ENCODE measurements around the gene RAB11FIP3. TPM values are rescaled to one million over a fixed set of nuclear protein-coding genes. Genes with fewer than 3 reads are reported as not detected.

RAB11FIP3 gene
- total RNA-seq, 1 donor from 2014 or later, result 53.8 TPM

- no peak for DNase-seq (ENCODE audit: extremely low read depth, low read depth, low spot score)
Measured at GRCh38 chr16:548586-548985, 123.1 kb downstream of the RAB11FIP3 start.

GRCh38 chr16:549544-550263 is 124.3 kb downstream of the RAB11FIP3 start:
- no peak for DNase-seq (ENCODE audit: extremely low read depth, low read depth, low spot score)

- DNase-seq (ENCODE audit: extremely low read depth, low read depth, low spot score), result no peak
Measured at GRCh38 chr16:551210-551609, 125.8 kb downstream of the RAB11FIP3 start.

GRCh38 chr16:552171-552570 is 126.7 kb downstream of the RAB11FIP3 start:
- DNase-seq (ENCODE audit: extremely low read depth, low read depth, low spot score), result no peak

- no peak for DNase-seq (ENCODE audit: extremely low read depth, low read depth, low spot score)
Measured at GRCh38 chr16:553601-554296, 128.3 kb downstream of the RAB11FIP3 start.

DNA sequence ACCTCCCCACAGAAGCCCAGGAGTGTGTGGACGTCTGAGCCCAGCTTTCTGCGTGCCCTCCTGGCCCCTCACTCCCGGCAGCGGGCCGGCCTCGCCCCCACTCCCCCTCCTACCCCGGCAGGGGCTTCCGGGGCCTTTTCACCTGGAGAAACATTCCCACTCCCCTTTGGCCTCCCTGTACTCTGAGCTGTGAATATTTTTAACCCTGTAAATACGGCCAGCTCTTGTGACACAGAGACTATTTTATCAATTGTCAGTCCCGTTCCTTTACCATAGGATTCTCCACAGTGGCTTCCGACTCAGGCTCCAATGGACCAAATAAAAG is 128.8 kb downstream of the RAB11FIP3 start:
- DNase-seq (ENCODE audit: extremely low read depth, low read depth, low spot score), result no peak

DNA sequence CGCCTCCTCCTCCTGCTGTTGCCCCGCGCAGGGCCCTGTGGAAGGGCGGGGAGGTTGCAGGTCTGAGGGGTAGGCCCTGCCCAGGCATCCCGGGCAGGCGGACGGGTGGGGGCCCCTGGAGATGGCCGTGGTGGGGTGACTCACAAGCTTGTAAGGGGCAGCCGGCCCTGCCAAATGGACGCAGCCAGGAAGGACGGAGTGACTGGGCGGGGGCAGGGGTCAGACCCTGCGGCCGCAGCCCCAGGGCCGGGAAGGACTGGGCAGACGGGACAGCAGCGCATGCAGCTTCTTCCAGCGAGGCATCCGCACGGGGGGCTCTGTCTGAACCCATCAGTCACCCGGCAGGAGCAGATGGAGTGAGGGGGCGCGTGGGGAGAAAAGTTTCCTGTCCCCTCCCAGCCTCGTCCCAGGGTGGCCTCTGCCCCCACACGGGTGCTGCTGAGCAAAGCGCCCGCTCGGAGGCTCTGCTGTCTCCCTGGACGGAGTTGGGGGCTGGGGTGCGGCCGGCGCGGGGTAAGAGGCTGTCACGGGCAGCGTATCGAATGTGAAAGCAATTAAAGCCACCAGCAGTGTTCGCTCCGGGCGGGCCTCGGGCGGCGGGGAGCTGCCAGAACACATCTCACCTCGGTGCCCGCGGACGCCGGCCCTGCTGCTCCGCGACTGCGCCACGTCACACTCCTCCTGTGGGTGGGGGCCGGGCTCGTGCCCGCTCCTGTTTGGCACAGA is 129.4 kb downstream of the RAB11FIP3 start:
- DNase-seq (ENCODE audit: extremely low read depth, low read depth, low spot score), result no peak

DNA sequence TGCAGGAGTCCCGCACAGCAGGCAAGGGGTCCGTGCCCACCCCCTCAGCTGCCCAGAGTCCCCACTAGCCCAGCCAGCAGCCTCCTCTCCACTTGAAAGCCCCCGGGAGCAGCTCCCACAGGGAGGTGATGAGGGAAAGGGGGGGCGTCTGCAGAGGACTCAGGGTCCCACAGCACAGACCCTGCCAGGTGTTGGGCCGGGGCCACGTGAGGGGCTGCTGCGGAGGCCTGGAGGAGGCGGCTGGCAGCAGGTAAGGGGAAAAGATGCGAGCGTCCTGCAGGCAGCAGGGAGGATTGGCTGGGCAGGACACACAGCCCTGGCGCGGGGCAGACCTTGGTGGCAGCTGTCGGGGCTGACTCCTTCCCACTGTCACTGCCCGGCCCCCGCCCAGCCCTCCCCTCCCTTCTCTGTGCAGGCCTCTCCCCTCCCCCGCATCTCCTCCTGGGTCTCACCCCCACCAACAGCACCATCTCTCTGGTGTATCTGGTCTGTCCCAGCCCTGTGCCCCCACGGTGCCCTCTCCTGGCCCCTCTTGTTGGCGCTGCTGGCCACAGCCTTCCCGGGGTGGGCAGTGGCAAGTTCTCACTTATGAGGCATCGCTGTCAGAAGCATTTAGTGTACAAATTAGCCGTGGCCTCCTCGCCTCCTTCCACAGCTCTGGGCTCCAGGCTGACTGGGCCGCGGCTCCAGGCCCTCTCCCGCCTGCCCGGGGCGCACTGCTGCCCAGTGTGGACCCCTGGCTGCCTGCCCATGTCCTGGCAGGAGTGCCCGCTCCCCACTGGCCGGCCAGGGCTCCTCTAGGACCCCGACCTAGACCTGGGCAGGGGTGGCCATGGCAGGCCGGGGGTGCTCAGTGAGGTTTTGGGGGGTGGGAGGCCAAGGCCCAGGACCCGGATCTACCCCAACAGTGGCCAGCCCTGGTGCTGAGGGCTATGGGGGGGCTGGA is 130.4 kb downstream of the RAB11FIP3 start:
- DNase-seq (ENCODE audit: extremely low read depth, low read depth, low spot score), result no peak

- no peak for DNase-seq (ENCODE audit: extremely low read depth, low read depth, low spot score)
Measured at GRCh38 chr16:556474-557173, 131.2 kb downstream of the RAB11FIP3 start.

- DNase-seq (ENCODE audit: extremely low read depth, low read depth, low spot score), result no peak
Measured at GRCh38 chr16:557463-558297, 132.2 kb downstream of the RAB11FIP3 start.

DNA sequence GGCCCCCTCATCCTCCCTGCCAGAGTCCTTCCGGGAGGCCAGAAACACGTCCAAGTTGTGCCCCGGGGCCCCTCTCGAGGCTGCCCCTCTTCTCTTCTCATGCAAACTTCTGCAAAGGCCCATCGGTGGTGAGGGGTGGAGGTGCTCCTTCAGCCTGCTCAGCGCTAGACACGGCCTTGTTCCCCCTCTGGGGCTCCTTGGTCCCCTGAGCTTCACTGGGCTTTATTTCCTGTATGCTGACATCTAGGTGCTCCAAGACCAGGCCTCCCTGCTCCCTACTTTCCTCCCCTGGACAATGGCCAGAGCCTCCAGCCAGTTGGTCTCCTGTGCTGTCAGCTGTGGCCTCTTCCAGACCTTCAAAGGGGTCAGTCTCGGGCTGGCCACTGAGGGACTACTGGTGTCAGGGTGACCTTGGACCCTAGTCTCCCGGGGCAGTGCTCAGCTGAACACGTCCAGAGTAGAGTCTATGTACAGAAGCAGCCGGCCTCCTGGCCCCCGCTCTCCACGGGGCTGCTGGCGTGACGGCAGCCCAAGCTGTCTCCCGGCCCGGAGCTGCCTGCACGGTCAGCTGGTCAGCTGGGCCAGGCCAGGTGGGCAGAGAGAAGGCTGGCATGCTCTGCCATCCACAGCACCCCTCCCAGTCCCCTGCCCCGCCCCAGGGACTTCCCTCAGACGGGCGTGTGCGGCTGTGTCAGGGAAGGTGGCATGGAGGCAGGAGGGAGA is 133.0 kb downstream of the RAB11FIP3 start:
- DNase-seq (ENCODE audit: extremely low read depth, low read depth, low spot score), result no peak

- DNase-seq (ENCODE audit: extremely low read depth, low read depth, low spot score), result no peak
Measured at GRCh38 chr16:559021-559380, 133.6 kb downstream of the RAB11FIP3 start.

- no peak for DNase-seq (ENCODE audit: extremely low read depth, low read depth, low spot score)
Measured at GRCh38 chr16:559411-560203, 134.2 kb downstream of the RAB11FIP3 start.

DNA sequence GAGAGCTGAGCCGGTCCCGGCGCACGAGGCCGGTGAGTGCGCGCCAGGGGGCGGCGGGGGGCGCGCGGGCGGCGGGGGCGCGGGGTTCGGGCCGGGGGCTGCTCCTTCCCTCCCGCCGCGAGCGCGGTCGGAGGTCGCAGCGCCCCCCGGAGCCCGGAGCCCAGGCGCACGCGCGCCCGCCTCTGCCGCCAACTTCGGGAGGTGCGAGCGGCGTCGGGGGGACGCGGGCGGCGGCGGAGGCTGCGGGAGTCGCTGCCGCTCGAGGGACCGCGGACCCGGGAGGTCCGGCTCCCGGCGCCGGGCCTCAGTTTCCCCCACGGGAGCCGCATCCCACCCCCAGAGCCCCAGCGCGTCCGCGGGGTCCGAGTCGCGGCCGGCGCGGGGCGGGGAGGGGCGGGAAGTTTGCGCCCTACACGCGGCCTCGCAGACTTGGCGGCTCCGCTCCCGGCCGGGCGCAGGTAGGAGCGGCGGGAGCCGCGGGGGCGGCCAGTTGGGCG is 134.8 kb downstream of the RAB11FIP3 start, which contains the start of gene PRR35:
TSS of gene PRR35 (plus strand) at position 191 of the 497 bp plus-strand sequence. CDS start 2,901 bp downstream, outside the sequence.
- DNase-seq (ENCODE audit: extremely low read depth, low read depth, low spot score), result no peak

- DNase-seq (ENCODE audit: extremely low read depth, low read depth, low spot score), result no peak
Measured at GRCh38 chr16:560701-561412, 135.4 kb downstream of the RAB11FIP3 start.

DNA sequence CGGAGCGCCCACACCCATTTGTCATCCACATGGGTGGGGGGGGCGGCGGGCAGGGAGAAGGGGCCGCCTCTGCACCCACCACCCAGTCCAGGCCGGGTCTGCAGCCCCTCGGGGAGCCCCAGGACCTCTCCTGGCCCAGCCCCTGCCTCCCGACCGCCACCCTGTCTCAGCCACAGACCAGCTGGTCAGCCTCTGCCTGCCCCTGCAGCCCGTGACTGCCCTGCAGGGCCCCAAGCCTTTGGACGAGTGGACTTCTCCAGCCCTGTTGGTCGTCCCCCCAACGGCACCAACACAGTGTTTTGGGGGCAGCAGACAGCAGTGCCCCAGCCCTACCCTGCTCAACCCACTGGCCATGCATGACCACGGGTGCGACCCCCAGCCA is 136.0 kb downstream of the RAB11FIP3 start:
- no peak for DNase-seq (ENCODE audit: extremely low read depth, low read depth, low spot score)
